ENCODE data around the gene CCPG1. TPM values are rescaled to one million over a fixed set of nuclear protein-coding genes. Genes with fewer than 3 reads are reported as not detected.
A peak's percentile ranks its signal among the peaks of the same experiment; 100 is the strongest.

Gene CCPG1
- total RNA-seq, 1 experiment from 2014 or later, result 27.6 TPM

DNA sequence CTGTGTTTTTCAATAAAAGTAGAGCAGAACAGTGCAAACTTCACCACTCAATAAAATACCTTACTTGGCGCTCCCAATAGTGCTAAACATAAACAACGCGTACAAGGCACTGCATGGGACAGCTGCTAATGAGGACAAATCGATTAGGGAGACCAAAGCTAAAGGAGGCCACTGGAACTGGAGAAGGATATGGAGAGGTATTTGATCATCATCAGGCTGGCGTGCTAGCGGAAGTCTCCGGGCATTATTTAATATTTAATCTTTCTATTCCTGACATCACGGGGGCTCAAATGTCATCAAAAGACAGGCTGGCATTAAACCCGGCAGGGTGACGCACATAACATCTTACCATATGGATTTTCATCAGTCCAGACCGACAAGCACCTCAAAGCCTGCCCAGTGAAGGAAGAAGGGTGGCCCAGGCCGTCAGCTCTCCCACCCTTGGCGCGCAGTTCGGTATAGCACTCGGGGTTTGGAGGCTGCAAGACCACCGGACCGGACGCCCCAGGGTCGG is 604 bp downstream of the CCPG1 start:
- TSS peak; percentile 81 for BruUV-seq (replicated peaks)
- in situ Hi-C loops (cut with HindIII; ENCODE audit: low pct_unique_long_range_greater_than_20kb, low sequenced_read_pairs), result no loop called here
- no peaks in the 10 kb centered on the region for H3K36me3 ChIP-seq (ENCODE audit: control insufficient read depth, insufficient read depth, low read length)
- H3K4me1 ChIP-seq (ENCODE audit: control insufficient read depth, insufficient read depth, low read length), result peaks cover 13% of the 10 kb centered on the region; the same call in 1 of the 2 replicates
- POLR2A ChIA-PET, result interaction anchor here (0.6 to 1.2 kb wide), 3 partner anchors 33 to 93 kb away, joined by 3 to 4 read pairs (median 3); partner anchors contain the start of genes PIGB and PIGBOS1
- no peaks in the 10 kb centered on the region for H3K27me3 ChIP-seq (ENCODE audit: control insufficient read depth, insufficient read depth, low read length)
- intact Hi-C loops (cut with micrococcal nuclease; ENCODE audit: unreplicated experiment), result loop anchor here (10.0 kb wide), 1 partner anchor 83 kb away; no protein-coding TSS in a partner anchor
- H3K4me3 ChIP-seq (ENCODE audit: low read depth in 2 of 2, low read length in 2 of 2), result peak overlapping the region; percentile 84 to 86
- no peak for TF ChIP-seq REST (IDR thresholded peaks at IDR 0.05; ENCODE audit: insufficient read depth in 1 of 2, low read depth in 2 of 2, low read length in 1 of 2)
- TF ChIP-seq POLR2AphosphoS5 (IDR thresholded peaks at IDR 0.05; ENCODE audit: low read depth, low read length), result 0 out of 2 replicates have a peak, but pooled peaks have one; percentile 4
- TF ChIP-seq SIN3A (IDR thresholded peaks at IDR 0.05; ENCODE audit: borderline replicate concordance, insufficient read depth, low read depth, low read length), result no peak
- no peak for TF ChIP-seq TCF7L2 (IDR thresholded peaks at IDR 0.05; ENCODE audit: low read depth, low read length)
- TF ChIP-seq CTCF (IDR thresholded peaks at IDR 0.05), result no peak
- DNase-seq (ENCODE audit: low read depth, low spot score) (no peak), ATAC-seq (peak; percentile 63)
- H3K9me3 ChIP-seq (ENCODE audit: control insufficient read depth, insufficient read depth, low read depth, low read length), result no peaks in the 10 kb centered on the region
- H3K27ac ChIP-seq (ENCODE audit: low read length), result peak overlapping the region; percentile 78
- CTCF ChIA-PET, result interaction anchor here (0.6 to 2.1 kb wide), 6 partner anchors 24 to 179 kb away, joined by 3 to 10 read pairs (median 6); partner anchors contain the start of genes PIGB and PIGBOS1

DNA sequence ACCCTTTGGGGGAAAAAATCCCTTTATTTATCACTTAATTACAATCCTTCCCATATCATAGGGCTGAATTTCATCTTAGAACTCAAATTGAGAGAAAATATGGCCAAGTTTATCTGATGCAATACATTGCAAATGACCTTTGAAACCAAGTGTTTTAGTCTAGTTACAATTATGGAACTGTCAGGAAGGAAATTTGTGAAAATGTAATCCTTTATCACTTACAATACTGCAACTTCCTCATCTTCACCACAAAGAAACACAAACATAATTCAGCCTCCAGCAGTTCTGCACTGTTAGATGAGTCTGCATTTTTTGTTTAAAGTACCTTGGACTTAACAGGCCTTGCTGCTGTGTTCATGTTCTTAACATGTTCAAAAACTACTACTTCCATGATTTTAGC is 4.6 kb downstream of the CCPG1 start:
- no peaks in the 10 kb centered on the region for H3K9me3 ChIP-seq (ENCODE audit: control insufficient read depth, insufficient read depth, low read depth, low read length)
- DNase-seq (ENCODE audit: low read depth, low spot score) (no peak), ATAC-seq (no peak)
- no peak overlapping the region for H3K4me3 ChIP-seq (ENCODE audit: low read depth in 2 of 2, low read length in 2 of 2)
- H3K27me3 ChIP-seq (ENCODE audit: control insufficient read depth, insufficient read depth, low read length), result no peaks in the 10 kb centered on the region
- peak overlapping the region; percentile 67; the same call in 1 of the 2 replicates for H3K27ac ChIP-seq (ENCODE audit: low read length)
- in situ Hi-C loops (cut with HindIII; ENCODE audit: low pct_unique_long_range_greater_than_20kb, low sequenced_read_pairs), result no loop called here
- ChIA-PET CTCF (no interaction called here), POLR2A (no interaction called here)
- BruUV-seq (replicated peaks), result no TSS peak
- TF ChIP-seq REST (IDR thresholded peaks at IDR 0.05; ENCODE audit: insufficient read depth in 1 of 2, low read depth in 2 of 2, low read length in 1 of 2), result no peak
- no peak for TF ChIP-seq POLR2AphosphoS5 (IDR thresholded peaks at IDR 0.05; ENCODE audit: low read depth, low read length)
- no peak for TF ChIP-seq CTCF (IDR thresholded peaks at IDR 0.05)
- no peak for TF ChIP-seq TCF7L2 (IDR thresholded peaks at IDR 0.05; ENCODE audit: low read depth, low read length)
- TF ChIP-seq SIN3A (IDR thresholded peaks at IDR 0.05; ENCODE audit: borderline replicate concordance, insufficient read depth, low read depth, low read length), result no peak
- no peaks in the 10 kb centered on the region for H3K36me3 ChIP-seq (ENCODE audit: control insufficient read depth, insufficient read depth, low read length)
- intact Hi-C loops (cut with micrococcal nuclease; ENCODE audit: unreplicated experiment), result loop anchor here (10.0 kb wide), 1 partner anchor 79 kb away; no protein-coding TSS in a partner anchor
- H3K4me1 ChIP-seq (ENCODE audit: control insufficient read depth, insufficient read depth, low read length), result peaks cover 13% of the 10 kb centered on the region; the same call in 1 of the 2 replicates

All from Panc1 (cell line).